Stimulated activated naive CD8-positive, alpha-beta T cell treated with anti-CD3 and anti-CD28 coated beads, Interleukin-15, Interleukin-2, amounts not matched to agents 100 ng/mL and 50 ng/mL, for 24 hours (primary cell): ENCODE results near the gene SNAP29.
"Not testable (repeated sequence)": the region's sequence is repeated elsewhere in the genome, so short reads cannot be mapped to it uniquely, and the experiment has no call there.

Source experiments
- H3K27ac Mint-ChIP-seq: one replicate; pipeline ENCODE4 v1.8.0; 2021; ENCODE audit warnings: mild to moderate bottlenecking, mixed read lengths
- H3K27me3 Mint-ChIP-seq: one replicate; pipeline ENCODE4 v1.8.0; 2021; ENCODE audit warnings: mixed read lengths
- H3K36me3 Mint-ChIP-seq: one replicate; pipeline ENCODE4 v1.8.0; 2021; ENCODE audit warnings: low read depth, mixed read lengths
- H3K4me1 Mint-ChIP-seq: one replicate; pipeline ENCODE4 v1.8.0; 2021; ENCODE audit warnings: low read depth, mixed read lengths
- H3K4me3 Mint-ChIP-seq: one replicate; pipeline ENCODE4 v1.8.0; 2021; ENCODE audit warnings: mild to moderate bottlenecking, mixed read lengths
- H3K9me3 Mint-ChIP-seq: one replicate; pipeline ENCODE4 v1.8.0; 2021; ENCODE audit warnings: mixed read lengths

SNAP29 gene

GRCh38 chr22:20825216-20825615 is 33.6 kb upstream of the SNAP29 start:
- H3K36me3 Mint-ChIP-seq: peaks cover 28% of the 10 kb centered on the region
- not testable (repeated sequence) for H3K4me3 Mint-ChIP-seq, H3K27me3 Mint-ChIP-seq, H3K27ac Mint-ChIP-seq, H3K4me1 Mint-ChIP-seq, H3K9me3 Mint-ChIP-seq

DNA sequence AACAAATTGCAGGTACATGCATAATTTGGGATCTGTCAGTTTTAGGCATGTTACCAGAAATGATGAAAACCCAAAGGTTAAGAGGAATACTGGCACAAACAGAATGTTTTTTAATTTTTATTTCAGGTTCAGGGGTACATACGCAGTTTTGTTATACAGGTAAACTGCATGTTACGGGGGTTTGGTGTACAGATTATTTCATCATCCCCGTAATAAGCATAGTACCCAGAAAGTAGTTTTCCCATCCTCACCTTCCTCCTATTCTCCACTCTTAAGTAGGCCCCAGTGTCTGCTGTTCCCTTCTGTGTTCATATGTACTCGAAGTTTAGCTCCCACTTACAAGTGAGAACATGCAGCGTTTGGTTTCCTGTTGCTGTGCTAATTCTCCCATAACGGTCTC is 33.2 kb upstream of the SNAP29 start:
- Mint-ChIP-seq H3K27ac (no peak overlapping the region), H3K4me3 (no peak overlapping the region), H3K4me1 (no peaks in the 10 kb centered on the region), H3K27me3 (no peaks in the 10 kb centered on the region), H3K36me3 (peaks cover 31% of the 10 kb centered on the region), H3K9me3 (no peaks in the 10 kb centered on the region)

- H3K4me1 Mint-ChIP-seq, H3K9me3 Mint-ChIP-seq, H3K27me3 Mint-ChIP-seq, H3K27ac Mint-ChIP-seq, H3K4me3 Mint-ChIP-seq: not testable (repeated sequence)
- peaks cover 39% of the 10 kb centered on the region for H3K36me3 Mint-ChIP-seq
These were observed 32.2 kb upstream of the SNAP29 start for GRCh38 chr22:20826373-20827152.

DNA sequence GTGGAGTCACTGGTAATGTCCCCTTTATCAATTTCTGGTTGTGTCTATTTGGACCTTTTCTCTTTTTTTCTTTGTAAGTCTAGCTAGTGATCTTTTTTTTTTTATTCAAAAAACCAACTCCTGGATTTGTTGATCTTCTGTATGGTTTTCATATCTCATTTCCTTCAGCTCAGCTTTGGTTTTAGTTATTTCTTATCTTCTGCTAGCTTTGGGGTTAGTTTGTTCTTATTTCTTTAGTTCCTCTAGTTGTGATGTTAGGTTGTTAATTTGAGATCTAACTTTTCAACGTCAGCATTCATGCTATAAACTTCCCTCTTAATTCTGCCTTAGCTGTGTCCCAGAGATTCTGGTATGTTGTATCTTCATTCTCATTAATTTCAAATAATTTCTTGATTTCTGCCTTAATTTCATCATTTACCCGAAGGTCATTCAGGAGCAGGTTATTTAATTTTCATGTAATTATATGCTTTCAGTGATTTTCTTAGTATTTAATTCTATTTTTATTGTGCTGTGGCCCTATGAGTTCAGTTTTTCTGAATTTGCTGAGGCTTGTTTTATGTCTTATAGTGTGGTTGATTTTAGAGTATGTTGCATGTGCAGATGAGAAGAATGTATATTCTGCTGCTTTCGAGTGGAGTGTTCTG is 29.2 kb upstream of the SNAP29 start:
- Mint-ChIP-seq H3K36me3 (peaks cover 46% of the 10 kb centered on the region), H3K4me1 (no peaks in the 10 kb centered on the region), H3K9me3 (no peaks in the 10 kb centered on the region), H3K27ac (no peak overlapping the region), H3K4me3 (no peak overlapping the region), H3K27me3 (no peaks in the 10 kb centered on the region)

DNA sequence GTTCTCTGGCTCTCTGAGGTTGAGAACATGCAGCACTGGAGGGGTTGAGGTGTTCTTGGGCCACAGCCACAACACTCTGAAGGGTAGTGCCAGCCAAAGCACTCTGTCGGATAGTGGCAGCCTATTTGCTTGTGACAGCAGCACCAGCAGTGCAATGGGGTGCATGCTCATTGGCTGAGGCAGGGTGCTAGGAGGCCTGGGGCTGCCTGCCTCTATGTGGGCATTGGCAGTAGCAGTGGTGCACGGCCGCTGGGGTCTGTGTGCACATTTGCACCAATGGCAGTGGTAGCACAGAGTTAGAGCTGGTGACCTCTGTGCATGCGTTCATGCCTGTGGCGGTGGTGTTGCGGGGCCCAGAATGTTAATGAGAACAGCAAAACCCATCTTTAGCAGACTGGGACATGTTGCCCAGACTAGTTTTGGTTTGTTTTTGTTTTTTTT is 25.6 kb upstream of the SNAP29 start:
- H3K27me3 Mint-ChIP-seq: no peaks in the 10 kb centered on the region
- peaks cover 9% of the 10 kb centered on the region for H3K4me1 Mint-ChIP-seq
- peaks cover 54% of the 10 kb centered on the region for H3K36me3 Mint-ChIP-seq
- peak overlapping the region; percentile 54 for H3K27ac Mint-ChIP-seq
- no peaks in the 10 kb centered on the region for H3K9me3 Mint-ChIP-seq
- H3K4me3 Mint-ChIP-seq: no peak overlapping the region

GRCh38 chr22:20834206-20834605 is 24.6 kb upstream of the SNAP29 start:
- no peaks in the 10 kb centered on the region for H3K9me3 Mint-ChIP-seq
- no peaks in the 10 kb centered on the region for H3K27me3 Mint-ChIP-seq
- no peak overlapping the region for H3K27ac Mint-ChIP-seq
- peaks cover 52% of the 10 kb centered on the region for H3K36me3 Mint-ChIP-seq
- H3K4me3 Mint-ChIP-seq: no peak overlapping the region
- H3K4me1 Mint-ChIP-seq: peaks cover 12% of the 10 kb centered on the region

GRCh38 chr22:20834725-20835124 is 24.1 kb upstream of the SNAP29 start:
- no peaks in the 10 kb centered on the region for H3K27me3 Mint-ChIP-seq
- H3K4me3 Mint-ChIP-seq: no peak overlapping the region
- H3K36me3 Mint-ChIP-seq: peaks cover 47% of the 10 kb centered on the region
- H3K9me3 Mint-ChIP-seq: no peaks in the 10 kb centered on the region
- H3K4me1 Mint-ChIP-seq: peaks cover 13% of the 10 kb centered on the region
- H3K27ac Mint-ChIP-seq: no peak overlapping the region

GRCh38 chr22:20836987-20837823 is 21.6 kb upstream of the SNAP29 start:
- H3K4me1 Mint-ChIP-seq: peaks cover 33% of the 10 kb centered on the region
- H3K27ac Mint-ChIP-seq: no peak overlapping the region
- H3K36me3 Mint-ChIP-seq: peaks cover 26% of the 10 kb centered on the region
- H3K9me3 Mint-ChIP-seq: no peaks in the 10 kb centered on the region
- H3K27me3 Mint-ChIP-seq: no peaks in the 10 kb centered on the region
- H3K4me3 Mint-ChIP-seq: no peak overlapping the region

GRCh38 chr22:20839354-20839753 is 19.5 kb upstream of the SNAP29 start:
- Mint-ChIP-seq H3K4me1 (peaks cover 33% of the 10 kb centered on the region), H3K36me3 (peaks cover 13% of the 10 kb centered on the region)
- H3K27ac Mint-ChIP-seq: not testable (repeated sequence)

DNA sequence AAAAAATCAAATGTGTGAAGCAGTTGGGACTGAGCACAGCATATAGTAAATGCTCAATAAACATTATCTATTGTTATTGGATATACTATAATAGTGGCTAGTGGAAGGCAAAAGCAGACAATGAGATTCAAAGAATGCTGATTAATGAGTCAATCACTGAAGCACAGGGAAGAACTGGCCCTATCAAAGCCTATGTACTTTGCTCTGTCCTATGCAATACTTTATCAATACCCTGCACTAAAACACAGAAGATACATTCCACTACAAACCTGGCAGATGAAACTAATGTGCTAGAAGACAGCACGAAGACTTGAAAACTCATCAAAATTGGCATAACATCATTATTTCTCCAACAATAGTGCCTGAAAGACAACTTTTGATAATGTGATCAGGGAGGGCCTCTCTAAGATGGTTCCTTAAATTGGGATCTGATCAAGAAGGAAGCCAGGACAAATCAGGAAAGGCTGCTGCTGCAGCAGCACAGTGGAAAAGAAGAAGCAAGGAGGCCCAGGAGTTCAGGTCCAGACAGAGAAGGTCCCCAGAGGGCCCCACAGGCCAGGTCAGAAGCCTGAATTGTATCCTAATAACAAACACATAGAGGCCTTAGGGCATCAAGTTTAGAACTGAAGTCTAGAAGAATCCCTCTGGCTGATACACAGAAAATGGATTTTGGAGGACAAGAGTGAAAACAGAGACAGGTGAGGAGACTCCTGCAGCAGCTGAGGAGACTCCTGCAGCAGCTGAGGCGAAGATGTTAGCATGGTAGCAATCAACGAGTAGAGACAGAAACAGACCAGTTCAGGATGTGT is 18.8 kb upstream of the SNAP29 start:
- H3K4me1 Mint-ChIP-seq: peaks cover 39% of the 10 kb centered on the region
- H3K36me3 Mint-ChIP-seq: peaks cover 7% of the 10 kb centered on the region
- no peak overlapping the region for H3K4me3 Mint-ChIP-seq
- H3K9me3 Mint-ChIP-seq: no peaks in the 10 kb centered on the region
- no peaks in the 10 kb centered on the region for H3K27me3 Mint-ChIP-seq
- H3K27ac Mint-ChIP-seq: peak overlapping the region; percentile 42

More at GRCh38 chr22:20839354-20839753, 19.5 kb upstream of the SNAP29 start:
- H3K27me3 Mint-ChIP-seq, H3K9me3 Mint-ChIP-seq, H3K4me3 Mint-ChIP-seq: not testable (repeated sequence)

DNA sequence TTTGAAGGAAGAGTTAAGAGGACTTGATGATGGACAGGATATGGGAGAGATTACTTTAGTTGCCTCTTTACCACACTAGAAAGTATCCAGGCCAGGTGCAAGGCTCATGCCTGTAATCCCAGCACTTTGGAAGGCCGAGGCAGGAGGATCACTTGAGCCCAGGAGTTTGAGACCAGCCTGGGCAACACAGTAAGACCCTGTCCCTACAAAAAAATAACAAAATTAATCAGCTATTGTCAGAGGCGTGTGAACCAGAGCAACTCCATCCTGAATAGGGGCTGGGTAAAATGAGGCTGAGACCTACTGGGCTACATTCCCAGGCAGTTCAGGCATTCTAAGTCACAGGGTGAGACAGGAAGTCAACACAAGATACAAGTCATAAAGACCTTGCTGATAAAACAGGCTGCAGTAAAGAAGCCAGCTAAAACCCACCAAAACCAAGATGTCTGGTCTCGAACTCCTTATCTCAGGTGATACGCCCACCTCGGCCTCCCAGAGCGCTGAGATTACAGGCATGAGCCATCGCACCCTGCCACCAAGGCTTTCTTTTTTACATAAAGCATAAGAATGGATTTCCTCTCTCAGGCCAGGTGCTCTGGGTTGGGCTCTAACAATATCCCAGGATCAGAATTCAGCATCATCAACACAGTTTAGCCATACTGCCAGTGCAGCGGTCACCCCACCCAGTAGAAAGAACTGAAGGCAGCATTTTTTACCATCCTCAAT is 18.0 kb upstream of the SNAP29 start:
- Mint-ChIP-seq H3K4me3 (no peak overlapping the region), H3K9me3 (no peaks in the 10 kb centered on the region), H3K4me1 (peaks cover 45% of the 10 kb centered on the region), H3K27ac (peak overlapping the region; percentile 47), H3K36me3 (peaks cover 6% of the 10 kb centered on the region), H3K27me3 (no peaks in the 10 kb centered on the region)

GRCh38 chr22:20843501-20843900 is 15.3 kb upstream of the SNAP29 start:
- peaks cover 43% of the 10 kb centered on the region for H3K4me1 Mint-ChIP-seq
- no peaks in the 10 kb centered on the region for H3K27me3 Mint-ChIP-seq
- H3K9me3 Mint-ChIP-seq: no peaks in the 10 kb centered on the region
- H3K27ac Mint-ChIP-seq: no peak overlapping the region
- H3K36me3 Mint-ChIP-seq: peaks cover 1% of the 10 kb centered on the region
- no peak overlapping the region for H3K4me3 Mint-ChIP-seq

GRCh38 chr22:20844055-20845037 is 14.5 kb upstream of the SNAP29 start:
- Mint-ChIP-seq H3K27ac (no peak overlapping the region), H3K27me3 (no peaks in the 10 kb centered on the region), H3K4me1 (peaks cover 48% of the 10 kb centered on the region), H3K36me3 (no peaks in the 10 kb centered on the region), H3K9me3 (no peaks in the 10 kb centered on the region), H3K4me3 (no peak overlapping the region)
